HEK293T (cell line): ENCODE results near the gene ARVCF.

Source experiments
- CTCF ChIA-PET: fragments of 350-600 bp; formaldehyde crosslinking; extraction: SDS; loops from one replicate; lab custom pipeline; 2021; ENCODE audit warnings: antibody characterized with exemption, inconsistent platforms; lab: Yijun Ruan, JAX
- POLR2A ChIA-PET: fragments of 350-600 bp; formaldehyde crosslinking; extraction: SDS; loops from one replicate; lab custom pipeline; 2020; ENCODE audit warnings: antibody characterized with exemption, inconsistent platforms; lab: Yijun Ruan, JAX
- DNase-seq: peaks from one replicate; pipeline ENCODE4 v3.0.0; 2012; ENCODE audit warnings: mixed read lengths; ENCODE audit errors: extremely low spot score
- ARNT ChIP-seq: fragments of 450-650 bp; IDR thresholded peaks from 2 replicates; pipeline ENCODE4 v1.6.1; 2017; ENCODE audit warnings: mild to moderate bottlenecking
- BHLHE40 ChIP-seq: fragments of 450-650 bp; IDR thresholded peaks from 2 replicates; pipeline ENCODE4 v1.6.1; 2016; ENCODE audit warnings: mild to moderate bottlenecking, moderate library complexity, borderline replicate concordance
- CTBP1 ChIP-seq: fragments of 450-650 bp; IDR thresholded peaks from 2 replicates; pipeline ENCODE4 v1.6.1; 2016; ENCODE audit warnings: borderline replicate concordance
- ELF4 ChIP-seq: fragments of 450-650 bp; IDR thresholded peaks from 2 replicates; pipeline ENCODE4 v1.6.1; 2017; ENCODE audit warnings: antibody characterized with exemption
- FOXA1 ChIP-seq: fragments of 450-650 bp; IDR thresholded peaks from 2 replicates; pipeline ENCODE4 v1.6.1; 2016; ENCODE audit warnings: mild to moderate bottlenecking
- FOXK2 ChIP-seq: fragments of 450-650 bp; IDR thresholded peaks from 2 replicates; pipeline ENCODE4 v1.6.1; 2016; ENCODE audit warnings: mild to moderate bottlenecking
- FOXM1 ChIP-seq: fragments of 450-650 bp; IDR thresholded peaks from 2 replicates; pipeline ENCODE4 v1.6.1; 2017; ENCODE audit warnings: mild to moderate bottlenecking, borderline replicate concordance
- HDGF ChIP-seq: fragments of 450-650 bp; IDR thresholded peaks from 2 replicates; pipeline ENCODE4 v1.6.1; 2017; ENCODE audit warnings: antibody characterized with exemption, borderline replicate concordance
- L3MBTL2 ChIP-seq: fragments of 450-650 bp; conservative IDR thresholded peaks from 2 replicates; pipeline ENCODE4 v1.6.1; 2016; ENCODE audit warnings: mild to moderate bottlenecking
- LEF1 ChIP-seq: fragments of 450-650 bp; IDR thresholded peaks from 2 replicates; pipeline ENCODE4 v1.6.1; 2017; ENCODE audit warnings: mild to moderate bottlenecking, borderline replicate concordance
- NFRKB ChIP-seq: fragments of 450-650 bp; IDR thresholded peaks from 2 replicates; pipeline ENCODE4 v1.6.1; 2016; ENCODE audit warnings: mild to moderate bottlenecking, moderate library complexity
- SP1 ChIP-seq: fragments of 450-650 bp; IDR thresholded peaks from 2 replicates; pipeline ENCODE4 v1.6.1; 2017
- SUZ12 ChIP-seq: fragments of 450-650 bp; IDR thresholded peaks from 2 replicates; pipeline ENCODE4 v1.6.1; 2016; ENCODE audit warnings: mild to moderate bottlenecking
- TARDBP ChIP-seq: fragments of 450-650 bp; IDR thresholded peaks from 2 replicates; pipeline ENCODE4 v1.6.1; 2016
- ZNF384 ChIP-seq: fragments of 450-650 bp; IDR thresholded peaks from 2 replicates; pipeline ENCODE4 v1.6.1; 2016
- TF ChIP-seq, protein P1 (sequence below): fragments of 450-650 bp; IDR thresholded peaks from 2 replicates; pipeline ENCODE4 v1.6.1; 2016

ARVCF gene

DNA sequence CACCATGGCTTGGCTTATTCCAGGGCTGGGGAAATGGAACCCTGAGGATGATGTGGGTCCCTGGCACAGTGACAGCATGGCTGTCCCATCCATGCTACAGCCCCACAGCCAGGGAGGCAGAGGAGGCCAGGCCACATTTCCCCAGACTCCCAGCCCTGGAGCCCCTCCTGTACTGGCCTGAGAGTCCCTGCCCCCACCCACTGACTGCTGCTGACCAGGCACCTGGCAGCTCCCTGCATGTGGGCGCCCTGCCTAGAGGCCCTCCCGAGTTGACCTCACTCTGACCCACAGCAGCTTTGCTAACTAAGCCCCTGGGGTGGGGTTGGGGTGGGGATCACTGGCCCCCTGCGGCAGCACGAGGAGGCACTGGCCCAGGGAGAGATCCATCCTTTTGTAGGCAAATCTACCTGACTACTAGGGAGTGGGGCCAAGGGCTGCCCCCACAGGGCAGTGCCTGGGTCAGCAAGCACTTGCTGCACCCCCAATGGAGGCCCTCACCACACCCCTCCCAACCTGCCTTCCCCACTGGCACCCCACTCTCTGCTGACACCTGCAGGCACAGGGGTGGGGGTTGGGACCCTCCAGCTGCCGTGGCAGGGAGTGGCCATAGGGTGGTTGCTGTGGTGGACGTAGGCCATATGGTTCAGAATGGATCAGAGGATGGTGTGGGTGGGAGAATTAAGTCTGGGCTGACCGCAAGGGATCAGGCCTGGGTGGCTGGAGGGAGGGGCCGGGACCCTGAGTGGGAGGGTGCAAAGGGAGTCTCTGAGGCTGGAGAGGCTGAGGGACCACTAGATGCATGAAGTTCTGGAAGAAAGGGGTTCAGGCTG is 17.4 kb downstream of the ARVCF start:
- no peak for DNase-seq
- TF ChIP-seq FOXK2, result no peak
- TF ChIP-seq FOXM1, result no peak
- no peak for TF ChIP-seq BHLHE40
- no peak for TF ChIP-seq ARNT
- TF ChIP-seq CTBP1, result no peak
- TF ChIP-seq FOXA1, result no peak
- TF ChIP-seq SP1, result no peak
- no peak for TF ChIP-seq ZNF384
- no peak for TF ChIP-seq SUZ12
- TF ChIP-seq TARDBP, result no peak
- TF ChIP-seq L3MBTL2, result no peak
- TF ChIP-seq LEF1, result no peak
- TF ChIP-seq, protein P1, sequence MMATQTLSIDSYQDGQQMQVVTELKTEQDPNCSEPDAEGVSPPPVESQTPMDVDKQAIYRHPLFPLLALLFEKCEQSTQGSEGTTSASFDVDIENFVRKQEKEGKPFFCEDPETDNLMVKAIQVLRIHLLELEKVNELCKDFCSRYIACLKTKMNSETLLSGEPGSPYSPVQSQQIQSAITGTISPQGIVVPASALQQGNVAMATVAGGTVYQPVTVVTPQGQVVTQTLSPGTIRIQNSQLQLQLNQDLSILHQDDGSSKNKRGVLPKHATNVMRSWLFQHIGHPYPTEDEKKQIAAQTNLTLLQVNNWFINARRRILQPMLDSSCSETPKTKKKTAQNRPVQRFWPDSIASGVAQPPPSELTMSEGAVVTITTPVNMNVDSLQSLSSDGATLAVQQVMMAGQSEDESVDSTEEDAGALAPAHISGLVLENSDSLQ, result no peak
- no peak for TF ChIP-seq NFRKB
- TF ChIP-seq ELF4, result no peak
- TF ChIP-seq HDGF, result no peak
- CTCF ChIA-PET, result no interaction called here
- POLR2A ChIA-PET, result no interaction called here

DNA sequence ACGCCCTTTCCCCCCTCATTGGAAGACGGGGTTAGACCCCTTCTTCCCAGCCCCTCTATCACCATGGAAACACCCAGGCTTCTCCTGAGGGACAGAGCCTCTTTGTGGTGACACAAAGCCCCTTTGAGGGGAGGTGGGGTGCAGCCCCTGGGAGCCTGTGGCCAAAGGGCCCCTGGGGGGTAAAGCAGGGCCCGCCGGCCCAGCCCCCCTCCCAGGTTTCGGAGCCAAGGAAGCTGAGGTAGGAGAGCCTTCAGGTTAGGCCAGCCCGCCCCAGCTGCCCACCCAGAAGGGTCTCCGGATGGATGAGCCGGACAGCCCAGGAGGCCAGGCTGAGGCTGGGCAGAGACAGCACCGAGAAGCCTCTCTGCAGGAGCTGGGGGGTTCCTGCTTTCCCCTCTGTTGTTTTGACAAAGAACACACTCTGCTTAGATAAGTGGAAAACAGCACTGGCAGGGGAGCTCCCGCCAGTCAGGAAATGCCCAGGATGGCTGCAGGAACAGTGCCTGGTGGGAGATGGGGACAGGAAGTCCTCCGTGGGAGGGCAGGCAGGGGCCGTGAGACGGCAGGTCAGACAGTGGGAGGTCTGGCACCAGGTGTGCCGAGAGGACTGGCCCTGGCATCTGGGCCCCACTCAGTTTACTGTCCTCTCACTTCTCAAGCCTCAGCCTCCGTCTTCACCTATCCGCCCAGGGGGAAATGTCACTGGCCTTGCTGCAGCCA is 18.2 kb downstream of the ARVCF start:
- POLR2A ChIA-PET, result interaction anchor here (1.1 kb wide), 1 partner anchor 12 kb away, joined by 3 read pairs; no protein-coding TSS in a partner anchor
- TF ChIP-seq NFRKB (no peak), FOXA1 (no peak), LEF1 (no peak), SUZ12 (no peak), ZNF384 (no peak), L3MBTL2 (no peak), ELF4 (no peak), TARDBP (no peak), CTBP1 (no peak), FOXM1 (no peak), SP1 (no peak), BHLHE40 (no peak), FOXK2 (no peak), HDGF (no peak)
- TF ChIP-seq, protein P1, result no peak
- CTCF ChIA-PET, result interaction anchor here (1.9 kb wide), 1 partner anchor 15 kb away, joined by 8 read pairs; no protein-coding TSS in a partner anchor
- DNase-seq, result no peak

GRCh38 chr22:19997561-19998231 is 18.9 kb downstream of the ARVCF start:
- POLR2A ChIA-PET, result interaction anchor here (0.9 to 1.1 kb wide), 2 partner anchors 11 to 14 kb away, joined by 3 read pairs; no protein-coding TSS in a partner anchor
- CTCF ChIA-PET, result interaction anchor here (1.9 kb wide), 1 partner anchor 15 kb away, joined by 8 read pairs; no protein-coding TSS in a partner anchor
- DNase-seq, result no peak
- TF ChIP-seq SP1, result no peak
- TF ChIP-seq SUZ12, result no peak
- TF ChIP-seq CTBP1, result no peak
- no peak for TF ChIP-seq ARNT
- no peak for TF ChIP-seq TARDBP
- TF ChIP-seq LEF1, result no peak
- no peak for TF ChIP-seq L3MBTL2
- TF ChIP-seq ZNF384, result no peak
- no peak for TF ChIP-seq FOXK2
- TF ChIP-seq, protein P1, result no peak
- TF ChIP-seq NFRKB, result no peak
- no peak for TF ChIP-seq HDGF

DNA sequence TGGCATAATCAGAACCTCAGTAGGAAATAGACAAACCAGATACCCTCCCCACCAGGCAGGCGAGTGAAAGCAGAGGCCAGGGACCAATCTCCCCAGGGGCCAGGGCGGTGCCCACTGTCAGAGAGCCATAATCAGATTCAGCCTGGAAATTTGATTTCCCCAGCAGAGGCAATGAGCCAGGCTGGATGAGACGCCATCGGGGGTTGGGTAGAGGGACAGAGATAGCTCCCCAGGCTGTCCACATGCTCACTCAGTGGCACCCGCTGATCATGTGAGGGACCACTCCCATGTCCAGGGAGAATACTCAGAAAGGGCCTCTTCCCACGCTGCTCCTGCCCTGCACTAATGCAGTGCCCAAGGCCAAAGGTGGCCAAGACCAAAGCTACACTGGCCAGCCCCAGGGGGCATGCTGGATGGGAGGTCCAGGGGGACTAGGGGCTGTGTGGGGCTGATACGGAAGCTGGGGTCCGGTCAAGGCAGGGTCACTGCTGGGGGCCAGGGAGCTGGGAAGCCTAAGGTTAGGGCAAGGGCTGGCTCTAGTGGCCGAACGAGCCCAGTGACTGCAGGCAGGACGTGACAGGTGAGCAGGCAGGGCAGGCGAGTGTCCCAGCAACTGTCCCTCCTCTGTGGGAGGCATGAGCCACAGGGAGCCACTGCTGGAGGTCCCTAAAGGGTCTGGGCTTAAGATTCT is 19.8 kb downstream of the ARVCF start:
- POLR2A ChIA-PET, result interaction anchor here (0.9 kb wide), 1 partner anchor 13 kb away, joined by 3 read pairs; no protein-coding TSS in a partner anchor
- CTCF ChIA-PET, result interaction anchor here (1.9 kb wide), 1 partner anchor 16 kb away, joined by 8 read pairs; no protein-coding TSS in a partner anchor
- no peak for DNase-seq
- TF ChIP-seq TARDBP (no peak), BHLHE40 (no peak)
